ENCODE data around the gene COL27A1. TPM values are rescaled to one million over a fixed set of nuclear protein-coding genes. Genes with fewer than 3 reads are reported as not detected.

The COL27A1 gene
- total and polyA plus RNA-seq, 2 experiments from 2014 or later: 10.5 to 18.0 TPM

GRCh38 chr9:114240216-114240615, 84.9 kb downstream of the COL27A1 start (continued):
- TF ChIP-seq ZNF331 (CRISPR knock-in tag; IDR thresholded peaks at IDR 0.05; ENCODE audit: low read depth): no peak
- TF ChIP-seq CTCF (conservative IDR thresholded peaks at IDR 0.05; ENCODE audit: low read depth in 2 of 2): no peak
- no peak for TF ChIP-seq CREB1 (CRISPR knock-in tag; IDR thresholded peaks at IDR 0.05; ENCODE audit: low read depth)
- TF ChIP-seq NANOG (IDR thresholded peaks at IDR 0.05; ENCODE audit: borderline replicate concordance): no peak
- no peak for TF ChIP-seq ETS1 (IDR thresholded peaks at IDR 0.05)
- TF ChIP-seq EZH2 (IDR thresholded peaks at IDR 0.05; ENCODE audit: low read depth, unreplicated experiment): no peak
- no peak for TF ChIP-seq EZH2phosphoT487 (IDR thresholded peaks at IDR 0.05; ENCODE audit: unreplicated experiment)
- TF ChIP-seq STAT1 (IDR thresholded peaks at IDR 0.05; ENCODE audit: unreplicated experiment): no peak
- no peak for TF ChIP-seq POLR2AphosphoS5 (IDR thresholded peaks at IDR 0.05; ENCODE audit: low read depth)

GRCh38 chr9:114240647-114241558, 85.6 kb downstream of the COL27A1 start:
- H3K4me1 Mint-ChIP-seq: peaks cover 14% of the 10 kb centered on the region; the same call in 2 of the 3 replicates
- H3K27ac Mint-ChIP-seq: no peak overlapping the region
- H3K4me3 Mint-ChIP-seq: no peak overlapping the region
- H3K36me3 Mint-ChIP-seq (ENCODE audit: low read depth): no peaks in the 10 kb centered on the region; the same call in 2 of the 3 replicates
- DNase-seq (ENCODE audit: low spot score) (no peak), ATAC-seq (no peak)
- H2AFZ ChIP-seq: no peak overlapping the region
- no peak overlapping the region for H3K4me2 ChIP-seq
- peaks cover 13% of the 10 kb centered on the region for H3K27me3 Mint-ChIP-seq (ENCODE audit: insufficient read depth, low read depth, poor library complexity)
- no peak overlapping the region for H3K4me3 ChIP-seq
- no peak overlapping the region for H3K27ac ChIP-seq (ENCODE audit: low read depth)
- no peaks in the 10 kb centered on the region for H3F3A ChIP-seq (replicated peaks; ENCODE audit: low read depth)
- H3K9me2 ChIP-seq (ENCODE audit: insufficient read depth): no peaks in the 10 kb centered on the region
- no peaks in the 10 kb centered on the region for H3K27me3 ChIP-seq (ENCODE audit: insufficient read depth)
- no peaks in the 10 kb centered on the region for H3K9me3 Mint-ChIP-seq
- H3K36me3 ChIP-seq (ENCODE audit: insufficient read depth): no peaks in the 10 kb centered on the region
- no peaks in the 10 kb centered on the region for H3K79me2 ChIP-seq (replicated peaks; ENCODE audit: insufficient read depth)
- H4K20me1 ChIP-seq (replicated peaks; ENCODE audit: insufficient read depth): no peaks in the 10 kb centered on the region
- no peaks in the 10 kb centered on the region for H3K4me1 ChIP-seq (ENCODE audit: insufficient read depth)
- TF ChIP-seq ETS1 (IDR thresholded peaks at IDR 0.05) (no peak), EZH2 (IDR thresholded peaks at IDR 0.05; ENCODE audit: low read depth, unreplicated experiment) (no peak), STAT1 (IDR thresholded peaks at IDR 0.05; ENCODE audit: unreplicated experiment) (no peak), ZNF331 (CRISPR knock-in tag; IDR thresholded peaks at IDR 0.05; ENCODE audit: low read depth) (no peak), CTCF (conservative IDR thresholded peaks at IDR 0.05; ENCODE audit: low read depth in 2 of 2) (no peak), POLR2AphosphoS5 (IDR thresholded peaks at IDR 0.05; ENCODE audit: low read depth) (no peak), NANOG (IDR thresholded peaks at IDR 0.05; ENCODE audit: borderline replicate concordance) (no peak), REST (IDR thresholded peaks at IDR 0.05; ENCODE audit: unreplicated experiment) (no peak), JUNB (IDR thresholded peaks at IDR 0.05; ENCODE audit: unreplicated experiment) (no peak), EZH2phosphoT487 (IDR thresholded peaks at IDR 0.05; ENCODE audit: unreplicated experiment) (no peak), ZNF114 (CRISPR knock-in tag; IDR thresholded peaks at IDR 0.05) (no peak)

Data from GM23338 (cell line).